Transverse colon (tissue), 4 donors: ENCODE data around the gene SOD2. TPM values are rescaled to one million over a fixed set of nuclear protein-coding genes. Genes with fewer than 3 reads are reported as not detected.

Experiments used
- DNase-seq: peaks from one replicate; pipeline ENCODE4 v3.0.0-alpha.2; 2019
- H3K27ac ChIP-seq, 4 donors: fragments of 200-600 bp; sonication (generic); 2 replicates each; pipeline ENCODE4 v1.5.1; 2016 to 2018; ENCODE audit warnings: inconsistent platforms in 4 of 4
- H3K27me3 ChIP-seq: fragments of 200-600 bp; sonication (generic); 2 replicates; pipeline ENCODE4 v1.5.1; 2017; ENCODE audit warnings: inconsistent platforms
- H3K36me3 ChIP-seq, 4 donors: fragments of 200-600 bp; sonication (generic); 2 replicates each; pipeline ENCODE4 v1.5.1; 2017 to 2019; ENCODE audit warnings: inconsistent platforms in 4 of 4
- H3K4me1 ChIP-seq, 4 donors: fragments of 200-600 bp; sonication (generic); 2 replicates each; pipeline ENCODE4 v1.5.1; 2017 to 2020; ENCODE audit warnings: inconsistent platforms in 4 of 4
- H3K4me3 ChIP-seq, 4 donors: fragments of 200-600 bp; sonication (generic); 1 replicate in 1 of 4; 2 replicates in 3 of 4; pipeline versions ENCODE4 v1.5.1 to v1.6.1; 2017 to 2019; ENCODE audit warnings: inconsistent platforms in 4 of 4
- H3K9me3 ChIP-seq, 2 donors: fragments of 200-600 bp; sonication (generic); 2 replicates each; pipeline ENCODE4 v1.5.1; 2017 to 2019; ENCODE audit warnings: inconsistent platforms in 2 of 2
- CTCF ChIP-seq, 5 experiments: fragments of 200-600 bp in 3 of 5; fragments of 450-650 bp in 2 of 5; sonication (generic) in 3 of 5; IDR thresholded peaks; 1 replicate in 2 of 5; 2 replicates in 3 of 5; pipeline ENCODE4 v1.5.1; 2016 to 2017; ENCODE audit warnings: antibody characterized with exemption in 5 of 5, inconsistent platforms in 3 of 5, mild to moderate bottlenecking in 2 of 5, moderate library complexity in 1 of 5
- EP300 ChIP-seq: sonication (generic); formaldehyde crosslinking; IDR thresholded peaks from one replicate; pipeline ENCODE4 v1.6.1; 2017; ENCODE audit warnings: antibody characterized with exemption, low read depth
- POLR2A ChIP-seq: fragments of 450-650 bp; IDR thresholded peaks from one replicate; pipeline ENCODE4 v1.6.1; 2016; ENCODE audit warnings: antibody characterized with exemption, mild to moderate bottlenecking, moderate library complexity
- POLR2AphosphoS5 ChIP-seq, 3 donors: sonication (generic); formaldehyde crosslinking; IDR thresholded peaks; one replicate each; pipeline ENCODE4 v1.6.1; 2016; ENCODE audit warnings: antibody characterized with exemption in 3 of 3
- WGBS, 2 donors: methylation state at CpG; one replicate each; pipeline ENCODE4 v1.1.5; 2018; ENCODE audit warnings: low coverage in 1 of 2; 5-methylcytosine and 5-hydroxymethylcytosine counted together
- in situ Hi-C, 4 donors: fragments of 200-750 bp; cut with MboI; loops; one replicate each; pipeline versions ENCODE4 v1.15.0 to v1.15.1; 2017; ENCODE audit warnings: low sequenced_read_pairs in 3 of 4, low pct_ligation_motif_present in 1 of 4, low pct_unique_long_range_greater_than_20kb in 1 of 4
- intact Hi-C: fragments of 100-400 bp; cut with DNase I; formaldehyde crosslinking; loops from one replicate; pipeline ENCODE4 v1.15.1; 2023; ENCODE audit warnings: low total_unique reads
- small RNA-seq, 4 donors: library from RNA; depleted of rRNA; stranded (forward); fragments of <200 nt; gene quantifications; one replicate each; pipeline ENCODE3, GENCODE V24; 2016
- total RNA-seq, 4 donors: library from RNA; depleted of rRNA; stranded (reverse); fragments of >200 nt; gene quantifications; one replicate each; pipeline ENCODE4 v1.1.0, GENCODE V29; 2016

Gene SOD2
- total RNA-seq, 4 donors from 2014 or later: 170 to 272 (median 224) TPM

GRCh38 chr6:159646733-159647132 lies 46.3 kb downstream of the SOD2 start:
- intact Hi-C loops (no loop called here), in situ Hi-C loops (loop anchor here in 2 of 4 donors (10.0 kb wide), 1 partner anchor 472 kb away; no protein-coding TSS in a partner anchor)
- no peak overlapping the region for H3K27ac ChIP-seq
- no peak overlapping the region for H3K4me3 ChIP-seq
- DNase-seq: no peak
- no peaks in the 10 kb centered on the region for H3K4me1 ChIP-seq
- H3K36me3 ChIP-seq: no peaks in the 10 kb centered on the region
- H3K9me3 ChIP-seq: no peaks in the 10 kb centered on the region
- 74% methylated on average over 2 of the region's 2 CpGs; no CpG with 5 or more reads in 1 of the 2 donors for WGBS, 2 donors
- H3K27me3 ChIP-seq: no peaks in the 10 kb centered on the region
- no peak for TF ChIP-seq POLR2AphosphoS5 (IDR thresholded peaks at IDR 0.05)
- no peak for TF ChIP-seq POLR2A
- TF ChIP-seq EP300: no peak
- TF ChIP-seq CTCF (IDR thresholded peaks at IDR 0.05): no peak

DNA sequence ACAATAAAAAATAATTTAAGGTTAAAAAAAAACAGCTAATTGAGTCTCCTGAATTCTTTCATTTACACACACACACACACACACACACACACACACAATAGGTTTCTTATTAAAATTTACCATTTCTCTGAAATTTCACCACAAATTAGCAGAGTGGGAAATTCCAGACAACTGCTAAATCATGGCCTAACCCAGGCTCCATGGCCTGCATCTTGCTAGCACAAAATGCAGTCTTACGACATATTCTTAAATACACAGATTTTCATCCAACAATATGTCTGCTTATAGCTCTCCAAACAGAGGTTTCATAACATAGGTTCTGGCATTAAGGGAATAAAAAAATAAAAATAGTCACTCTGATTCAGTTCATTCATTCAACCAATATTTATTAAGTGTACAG lies 46.9 kb downstream of the SOD2 start:
- Histone ChIP-seq H3K27me3 (no peaks in the 10 kb centered on the region), H3K4me1 (no peaks in the 10 kb centered on the region), H3K4me3 (no peak overlapping the region), H3K27ac (no peak overlapping the region), H3K36me3 (no peaks in the 10 kb centered on the region), H3K9me3 (no peaks in the 10 kb centered on the region)
- intact Hi-C loops: no loop called here
- 93 to 100% methylated on average over 1 of the region's 1 CpG for WGBS, 2 donors
- DNase-seq: no peak
- in situ Hi-C loops: loop anchor here in 2 of 4 donors (10.0 kb wide), 1 partner anchor 471 kb away; no protein-coding TSS in a partner anchor
- TF ChIP-seq EP300: no peak
- TF ChIP-seq POLR2A: no peak
- TF ChIP-seq CTCF (IDR thresholded peaks at IDR 0.05): no peak
- TF ChIP-seq POLR2AphosphoS5 (IDR thresholded peaks at IDR 0.05): no peak

- Histone ChIP-seq H3K27ac (no peak overlapping the region), H3K27me3 (no peaks in the 10 kb centered on the region), H3K9me3 (no peaks in the 10 kb centered on the region), H3K36me3 (no peaks in the 10 kb centered on the region), H3K4me1 (no peaks in the 10 kb centered on the region), H3K4me3 (no peak overlapping the region)
- no peak for TF ChIP-seq CTCF (IDR thresholded peaks at IDR 0.05)
- TF ChIP-seq EP300: no peak
- TF ChIP-seq POLR2AphosphoS5 (IDR thresholded peaks at IDR 0.05): no peak
- no peak for DNase-seq
- intact Hi-C loops (no loop called here), in situ Hi-C loops (loop anchor here in 2 of 4 donors (10.0 kb wide), 1 partner anchor 471 kb away; no protein-coding TSS in a partner anchor)
- WGBS, 2 donors: 87 to 91% methylated on average over 3 to 4 of the region's 4 CpGs
Observed at GRCh38 chr6:159645640-159646039, 47.4 kb downstream of the SOD2 start.

Small RNAs within 50 kb of the gene (small RNA-seq; reads per million reads assigned to genes)
- 0 reads per million in 4 donors for gene RNU4ATAC18P

Other genes starting within 250 kb of the SOD2 start
- gene WTAP, start 34.3 kb upstream of the SOD2 start, total RNA-seq: 100 to 1,000 TPM in 2 of 4 donors, 10 to 100 TPM in 2; 32.6 to 119 (median 88.1) TPM
- gene ACAT2, start 68.8 kb upstream of the SOD2 start, total RNA-seq: 10 to 100 TPM in 3 of 4 donors, 1 to 10 TPM in 1; 8.2 to 19.8 (median 13.8) TPM
- gene TCP1, start 96.4 kb upstream of the SOD2 start, total RNA-seq: 100 to 1,000 TPM in 2 of 4 donors, 10 to 100 TPM in 2; 43.8 to 170 (median 112) TPM
- 10 to 100 TPM; 15.3 to 68.1 (median 40.6) TPM for gene MRPL18, start 97.2 kb upstream of the SOD2 start, total RNA-seq
- gene PNLDC1, start 107.0 kb upstream of the SOD2 start, total RNA-seq: 1 to 10 TPM in 1 of 4 donors, not detected in 3; 1.5 TPM
- gene MAS1, start 197.7 kb upstream of the SOD2 start, total RNA-seq: not detected